Naive thymus-derived CD4-positive, alpha-beta T cell (primary cell): ENCODE results near the gene CNPY2. TPM values are rescaled to one million over a fixed set of nuclear protein-coding genes. Genes with fewer than 3 reads are reported as not detected.

ENCODE experiments used
- ATAC-seq: fragments of 150-1000 bp; cut with Tn5 transposase; 2 replicates; pipeline ENCODE4 v1.10.0; 2021; ENCODE audit warnings: mild to moderate bottlenecking, moderate library complexity
- CTCF ChIA-PET: fragments of 350-600 bp; sonication (Branson Sonifier 250); formaldehyde crosslinking; loops from one replicate; lab custom pipeline; 2021; ENCODE audit warnings: antibody characterized with exemption; lab: Charles Lee
- POLR2A ChIA-PET: fragments of 350-600 bp; sonication (Branson Sonifier 250); formaldehyde crosslinking; loops from one replicate; lab custom pipeline; 2021; ENCODE audit warnings: antibody characterized with exemption, inconsistent platforms; lab: Charles Lee
- DNase-seq, 9 donors: peaks; one replicate each; pipeline versions ENCODE4 v3.0.0 to v3.0.0-alpha.2; 2020 to 2022; ENCODE audit warnings: mixed read lengths in 1 of 9
- H3K27ac ChIP-seq: one replicate; pipeline ENCODE4 v1.7.0; 2013; ENCODE audit warnings: mild to moderate bottlenecking, low read depth, low read length, moderate library complexity
- H3K27me3 ChIP-seq, 2 donors: one replicate each; pipeline ENCODE4 v1.7.0; 2013; ENCODE audit warnings: low read length in 2 of 2, mild to moderate bottlenecking in 2 of 2, moderate library complexity in 2 of 2; ENCODE audit not compliant: control insufficient read depth in 2 of 2, insufficient read depth in 2 of 2
- H3K36me3 ChIP-seq, 3 experiments: 1 replicate in 2 of 3; 2 replicates in 1 of 3; pipeline ENCODE4 v1.7.0; 2013; ENCODE audit warnings: low read length in 3 of 3, mild to moderate bottlenecking in 3 of 3, moderate library complexity in 1 of 3; ENCODE audit not compliant: insufficient read depth in 3 of 3, control insufficient read depth in 2 of 3
- H3K4me1 ChIP-seq, 2 donors: one replicate each; pipeline ENCODE4 v1.7.0; 2013; ENCODE audit warnings: low read length in 2 of 2, mild to moderate bottlenecking in 2 of 2, moderate library complexity in 1 of 2; ENCODE audit not compliant: control insufficient read depth in 2 of 2, insufficient read depth in 2 of 2
- H3K4me3 ChIP-seq: 2 replicates; pipeline ENCODE4 v1.7.0; 2013; ENCODE audit warnings: mild to moderate bottlenecking, low read length
- H3K9me3 ChIP-seq, 3 experiments: 1 replicate in 2 of 3; 2 replicates in 1 of 3; pipeline ENCODE4 v1.7.0; 2013; ENCODE audit warnings: low read length in 3 of 3; ENCODE audit not compliant: control insufficient read depth in 2 of 3
- H3K27ac Mint-ChIP-seq, 9 donors: one replicate each; pipeline ENCODE4 v1.8.0; 2020 to 2022; ENCODE audit warnings: mixed read lengths in 9 of 9, mild to moderate bottlenecking in 8 of 9, moderate library complexity in 5 of 9, inconsistent platforms in 2 of 9
- H3K27me3 Mint-ChIP-seq, 5 donors: one replicate each; pipeline ENCODE4 v1.8.0; 2021 to 2022; ENCODE audit warnings: mixed read lengths in 5 of 5, mild to moderate bottlenecking in 1 of 5
- H3K36me3 Mint-ChIP-seq, 5 donors: one replicate each; pipeline ENCODE4 v1.8.0; 2020 to 2022; ENCODE audit warnings: mixed read lengths in 5 of 5, mild to moderate bottlenecking in 3 of 5, inconsistent platforms in 1 of 5
- H3K4me1 Mint-ChIP-seq, 7 donors: one replicate each; pipeline ENCODE4 v1.8.0; 2020 to 2022; ENCODE audit warnings: mixed read lengths in 7 of 7, mild to moderate bottlenecking in 3 of 7, inconsistent platforms in 1 of 7
- H3K4me3 Mint-ChIP-seq, 10 donors: one replicate each; pipeline ENCODE4 v1.8.0; 2020 to 2022; ENCODE audit warnings: mild to moderate bottlenecking in 10 of 10, mixed read lengths in 10 of 10, moderate library complexity in 6 of 10, inconsistent platforms in 2 of 10
- H3K9me3 Mint-ChIP-seq, 11 donors: one replicate each; pipeline ENCODE4 v1.8.0; 2020 to 2022; ENCODE audit warnings: mixed read lengths in 11 of 11, mild to moderate bottlenecking in 4 of 11, inconsistent platforms in 1 of 11, moderate library complexity in 1 of 11
- intact Hi-C, 2 donors: fragments of 100-400 bp; cut with micrococcal nuclease; formaldehyde crosslinking; loops; one replicate each; pipeline ENCODE4 v1.15.1; 2023
- polyA plus RNA-seq, 2 donors: library from polyadenylated mRNA; unstranded; fragments of 300-500 nt; fragmentation: Illumina TruSeq; gene quantifications; one replicate each; pipeline ENCODE4 v1.2.3, GENCODE V29; 2021
- total RNA-seq, 6 experiments: library from RNA in 5 of 6; stranded (reverse) in 5 of 6; gene quantifications; 1 replicate in 5 of 6; 2 replicates in 1 of 6; pipeline ENCODE4 v1.2.3 and lab custom pipeline; 2021 to 2026

CNPY2 gene
- total and polyA plus RNA-seq, 7 experiments from 2014 or later = 48.4 to 184 (median 89.9) TPM

DNA sequence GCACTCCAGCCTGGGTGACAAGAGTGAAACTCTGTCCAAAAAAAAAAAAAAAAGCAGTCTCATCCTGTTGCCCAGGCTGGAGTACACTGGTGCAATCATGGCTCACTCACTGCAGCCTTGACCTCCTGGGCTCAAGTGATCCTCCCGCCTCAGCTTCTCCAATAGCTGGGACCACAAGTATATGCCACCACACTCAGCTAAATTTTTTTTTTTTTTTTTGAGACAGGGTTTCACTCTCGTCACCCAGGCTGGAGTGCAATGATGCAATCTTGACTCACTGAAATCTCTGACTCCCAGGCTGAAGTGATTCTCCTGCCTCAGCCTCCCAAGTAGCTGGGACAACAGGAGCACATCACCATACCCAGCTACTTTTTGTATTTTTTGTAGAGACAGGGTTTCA, 5.2 kb upstream of the CNPY2 start:
- CTCF ChIA-PET = interaction anchor here (1.2 kb wide), 1 partner anchor 90 kb away, joined by 6 read pairs; no protein-coding TSS in a partner anchor
- Mint-ChIP-seq H3K4me1 (peaks cover 0 to 9% (median 4%) of the 10 kb centered on the region in 7 donors), H3K36me3 (peaks cover 22 to 37% (median 25%) of the 10 kb centered on the region in 5 donors), H3K27me3 (no peaks in the 10 kb centered on the region), H3K27ac (no peak overlapping the region), H3K9me3 (no peaks in the 10 kb centered on the region), H3K4me3 (no peak overlapping the region)
- H3K27me3 ChIP-seq = no peaks in the 10 kb centered on the region
- ATAC-seq = peak; percentile 27
- H3K4me1 ChIP-seq = peaks cover 3 to 4% of the 10 kb centered on the region in 2 donors
- no peak overlapping the region for H3K4me3 ChIP-seq
- intact Hi-C loops = no loop called here
- DNase-seq = no peak
- POLR2A ChIA-PET = interaction anchor here (0.6 to 1.1 kb wide), 5 partner anchors 13 to 129 kb away, joined by 3 to 4 read pairs (median 3); partner anchors contain the start of gene PAN2
- H3K9me3 ChIP-seq = no peaks in the 10 kb centered on the region
- peaks cover 4 to 63% (median 22%) of the 10 kb centered on the region in 3 experiments for H3K36me3 ChIP-seq
- H3K27ac ChIP-seq = no peak overlapping the region

DNA sequence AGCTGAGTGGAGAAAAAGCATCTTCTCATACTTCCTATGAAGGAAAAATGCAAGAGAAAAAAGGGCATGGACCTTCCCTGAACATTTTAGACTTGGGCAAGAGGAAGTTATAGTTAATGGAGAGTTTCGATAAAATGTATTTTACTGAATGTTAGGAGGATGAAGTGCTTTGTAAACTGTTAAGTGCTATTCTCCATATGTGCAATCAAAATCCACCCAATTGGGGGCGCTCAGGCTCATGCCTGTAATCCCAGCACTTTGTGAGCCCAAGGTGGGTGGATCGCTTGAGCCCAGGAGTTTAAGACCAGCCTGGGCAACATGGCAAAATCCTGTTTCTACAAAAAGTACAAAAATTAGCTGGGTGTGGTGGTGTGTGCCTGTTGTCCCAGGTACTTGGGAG, 1.9 kb upstream of the CNPY2 start:
- POLR2A ChIA-PET = interaction anchor here (3.0 to 5.0 kb wide), 4 partner anchors 10 to 132 kb away, joined by 9 to 66 read pairs (median 34); partner anchors contain the start of genes IL23A, PAN2, STAT2 and TIMELESS
- peak overlapping the region in 1 of 10 donors; percentile 16 for H3K4me3 Mint-ChIP-seq
- H3K27ac Mint-ChIP-seq = peak overlapping the region in 5 of 9 donors; percentile 1 to 72 (median 56)
- no peak overlapping the region for H3K4me3 ChIP-seq
- DNase-seq (no peak), ATAC-seq (no peak)
- no peaks in the 10 kb centered on the region for H3K27me3 Mint-ChIP-seq
- peaks cover 0 to 22% (median 8%) of the 10 kb centered on the region in 5 donors for H3K36me3 Mint-ChIP-seq
- CTCF ChIA-PET = interaction anchor here (0.7 to 1.8 kb wide), 2 partner anchors 21 to 201 kb away, joined by 3 to 5 read pairs; partner anchors contain the start of gene IL23A
- H3K4me1 Mint-ChIP-seq = peaks cover 5 to 23% (median 13%) of the 10 kb centered on the region in 7 donors
- intact Hi-C loops = loop anchor here in 1 of 2 donors (5.0 kb wide), 2 partner anchors 320 to 770 kb away; partner anchors contain the start of gene NAB2
- H3K4me1 ChIP-seq = peaks cover 13 to 16% of the 10 kb centered on the region in 2 donors
- no peaks in the 10 kb centered on the region for H3K27me3 ChIP-seq
- H3K36me3 ChIP-seq = peaks cover 4 to 44% (median 6%) of the 10 kb centered on the region in 3 experiments
- no peaks in the 10 kb centered on the region for H3K9me3 Mint-ChIP-seq
- H3K9me3 ChIP-seq = no peaks in the 10 kb centered on the region
- H3K27ac ChIP-seq = no peak overlapping the region

DNA sequence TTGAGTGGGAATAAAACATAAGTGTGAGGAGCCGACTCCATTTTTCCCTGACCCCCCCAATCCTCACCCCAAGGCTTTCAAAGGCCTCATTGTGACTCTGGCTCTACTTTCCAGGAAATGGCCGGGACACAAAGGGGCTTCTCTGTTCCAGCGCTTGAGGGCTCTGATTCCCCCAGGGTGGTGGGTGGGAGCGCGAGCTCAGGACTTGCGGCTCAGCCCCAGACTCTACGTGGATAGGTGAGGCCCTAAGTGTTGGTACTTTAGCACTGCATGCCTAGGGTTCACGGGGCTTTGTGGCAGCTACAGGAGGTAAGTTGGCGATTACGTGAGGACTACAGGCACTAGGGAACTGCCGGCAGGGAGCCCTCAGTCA, 553 bp downstream of the CNPY2 start:
- Histone ChIP-seq H3K36me3 (peaks cover 0 to 45% (median 4%) of the 10 kb centered on the region in 3 experiments), H3K27ac (peak overlapping the region; percentile 97), H3K27me3 (no peaks in the 10 kb centered on the region), H3K4me3 (peak overlapping the region; percentile 100), H3K9me3 (no peaks in the 10 kb centered on the region), H3K4me1 (peaks cover 13 to 16% of the 10 kb centered on the region in 2 donors)
- H3K4me3 Mint-ChIP-seq = peak overlapping the region; percentile 96 to 99 (median 98)
- H3K27ac Mint-ChIP-seq = peak overlapping the region; percentile 93 to 99 (median 99)
- CTCF ChIA-PET = interaction anchor here (0.9 to 1.5 kb wide), 4 partner anchors 93 to 154 kb away, joined by 3 to 10 read pairs (median 4); partner anchors contain the start of genes RNF41 and SPRYD4
- H3K9me3 Mint-ChIP-seq = no peaks in the 10 kb centered on the region
- peak; percentile 0 for ATAC-seq
- intact Hi-C loops = loop anchor here in 1 of 2 donors (5.0 kb wide), 2 partner anchors 322 to 772 kb away; partner anchors contain the start of gene NAB2
- DNase-seq = no peak
- POLR2A ChIA-PET = interaction anchor here (0.5 to 5.0 kb wide), 21 partner anchors 8 to 1818 kb away, joined by 3 to 66 read pairs (median 4); partner anchors contain the start of genes ANKRD52, IL23A, NCKAP1L and PAN2
- H3K36me3 Mint-ChIP-seq = peaks cover 0 to 22% (median 8%) of the 10 kb centered on the region in 5 donors
- peaks cover 5 to 23% (median 13%) of the 10 kb centered on the region in 7 donors for H3K4me1 Mint-ChIP-seq
- H3K27me3 Mint-ChIP-seq = no peaks in the 10 kb centered on the region

DNA sequence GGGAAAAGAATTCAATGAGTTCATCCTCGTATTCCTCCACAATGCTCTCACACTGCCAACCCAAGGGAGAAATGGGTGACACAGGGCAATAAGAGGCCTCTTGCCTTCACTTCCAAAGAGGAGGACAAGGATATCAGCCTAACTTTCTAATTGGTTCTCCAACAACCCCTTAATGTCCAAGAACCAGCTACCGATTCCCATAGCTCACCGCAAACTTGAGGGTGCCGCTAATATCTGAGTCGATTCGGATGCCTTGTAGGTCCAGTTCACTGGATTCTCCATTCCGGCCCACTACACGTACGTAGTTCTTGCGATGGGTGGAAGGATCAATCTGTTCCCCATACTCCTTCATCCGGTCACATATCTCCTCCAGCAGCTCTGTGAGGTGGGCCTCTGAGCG, 4.8 kb downstream of the CNPY2 start:
- H3K36me3 ChIP-seq = peaks cover 0 to 43% (median 0%) of the 10 kb centered on the region in 3 experiments
- H3K27ac ChIP-seq = no peak overlapping the region
- Mint-ChIP-seq H3K4me1 (peaks cover 5 to 14% (median 12%) of the 10 kb centered on the region in 7 donors), H3K36me3 (peaks cover 0 to 18% (median 0%) of the 10 kb centered on the region in 5 donors), H3K4me3 (no peak overlapping the region), H3K9me3 (no peaks in the 10 kb centered on the region), H3K27ac (peak overlapping the region in 1 of 9 donors; percentile 8), H3K27me3 (no peaks in the 10 kb centered on the region)
- H3K9me3 ChIP-seq = no peaks in the 10 kb centered on the region
- intact Hi-C loops = no loop called here
- no peaks in the 10 kb centered on the region for H3K27me3 ChIP-seq
- ChIA-PET POLR2A (interaction anchor here (0.6 to 1.2 kb wide), 3 partner anchors 14 to 114 kb away, joined by 3 to 7 read pairs (median 4); no protein-coding TSS in a partner anchor), CTCF (interaction anchor here (1.4 kb wide), 1 partner anchor 153 kb away, joined by 3 read pairs; no protein-coding TSS in a partner anchor)
- H3K4me1 ChIP-seq = peaks cover 10 to 11% of the 10 kb centered on the region in 2 donors
- no peak overlapping the region for H3K4me3 ChIP-seq
- DNase-seq (no peak), ATAC-seq (no peak)

DNA sequence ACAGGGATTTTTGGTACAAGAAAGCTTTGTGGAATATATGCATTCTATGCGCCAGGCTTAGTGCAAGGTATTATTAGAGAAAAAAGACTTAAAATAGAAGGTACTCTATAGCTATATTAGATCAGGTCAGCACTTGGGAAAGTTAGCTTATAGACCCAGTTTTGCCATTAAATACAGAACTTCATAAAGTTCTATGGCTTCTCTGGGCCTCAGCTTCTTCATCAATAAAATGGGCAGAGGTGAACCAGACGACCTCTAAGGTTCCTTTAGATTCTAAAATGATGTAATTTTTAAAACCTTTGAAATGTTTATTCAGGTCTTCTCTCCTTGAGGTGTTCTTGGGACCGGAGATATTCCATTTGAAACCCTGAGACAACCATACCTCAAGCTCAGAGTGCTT, 7.1 kb downstream of the CNPY2 start:
- H3K36me3 Mint-ChIP-seq = peaks cover 0 to 22% (median 4%) of the 10 kb centered on the region in 5 donors
- Histone ChIP-seq H3K36me3 (peaks cover 0 to 35% (median 0%) of the 10 kb centered on the region in 3 experiments), H3K27me3 (no peaks in the 10 kb centered on the region), H3K4me3 (no peak overlapping the region), H3K27ac (no peak overlapping the region), H3K9me3 (no peaks in the 10 kb centered on the region), H3K4me1 (no peaks in the 10 kb centered on the region)
- H3K4me1 Mint-ChIP-seq = no peaks in the 10 kb centered on the region
- POLR2A ChIA-PET = interaction anchor here (0.6 to 2.4 kb wide), 8 partner anchors 8 to 578 kb away, joined by 3 to 11 read pairs (median 4); partner anchors contain the start of genes CNPY2, IL23A and RNF41
- ATAC-seq = no peak
- H3K9me3 Mint-ChIP-seq = no peaks in the 10 kb centered on the region
- no peak overlapping the region for H3K4me3 Mint-ChIP-seq
- no peaks in the 10 kb centered on the region for H3K27me3 Mint-ChIP-seq
- no peak overlapping the region for H3K27ac Mint-ChIP-seq
- intact Hi-C loops = no loop called here
- no peak for DNase-seq
- CTCF ChIA-PET = no interaction called here

- CTCF ChIA-PET = no interaction called here
- H3K27me3 ChIP-seq = no peaks in the 10 kb centered on the region
- no peaks in the 10 kb centered on the region for H3K9me3 ChIP-seq
- POLR2A ChIA-PET = interaction anchor here (1.1 to 2.4 kb wide), 3 partner anchors 9 to 86 kb away, joined by 4 to 9 read pairs (median 7); partner anchors contain the start of genes CNPY2 and RNF41
- no peak overlapping the region for H3K4me3 Mint-ChIP-seq
- ATAC-seq = no peak
- H3K27ac Mint-ChIP-seq = no peak overlapping the region
- intact Hi-C loops = no loop called here
- no peak for DNase-seq
- H3K36me3 ChIP-seq = peaks cover 0 to 35% (median 0%) of the 10 kb centered on the region in 3 experiments
- H3K27me3 Mint-ChIP-seq = no peaks in the 10 kb centered on the region
- H3K4me1 ChIP-seq = no peaks in the 10 kb centered on the region
- peaks cover 0 to 22% (median 4%) of the 10 kb centered on the region in 5 donors for H3K36me3 Mint-ChIP-seq
- no peaks in the 10 kb centered on the region for H3K9me3 Mint-ChIP-seq
- H3K4me3 ChIP-seq = no peak overlapping the region
- H3K4me1 Mint-ChIP-seq = peaks cover 0 to 2% (median 1%) of the 10 kb centered on the region in 7 donors
- no peak overlapping the region for H3K27ac ChIP-seq
Measured at GRCh38 chr12:56307221-56307965, 8.4 kb downstream of the CNPY2 start.
